Measurements from ENCODE around the gene NUMBL. TPM values are rescaled to one million over a fixed set of nuclear protein-coding genes. Genes with fewer than 3 reads are reported as not detected.

The NUMBL gene
- total RNA-seq, 1 experiment from 2014 or later: 57.7 TPM

- Histone ChIP-seq H3K36me3 (ENCODE audit: low read depth) (peaks cover 9% of the 10 kb centered on the region), H3K27me3 (ENCODE audit: insufficient read depth, low read depth) (no peaks in the 10 kb centered on the region), H3K4me3 (no peak overlapping the region), H3K9me2 (ENCODE audit: insufficient read depth) (no peaks in the 10 kb centered on the region), H3K79me2 (ENCODE audit: low read depth) (no peaks in the 10 kb centered on the region), H3K27ac (no peak overlapping the region), H3F3A (ENCODE audit: insufficient read depth, low read depth) (peaks cover 40% of the 10 kb centered on the region; the same call in 1 of the 2 replicates), H3K4me1 (replicated peaks; ENCODE audit: insufficient read depth) (peaks cover 14% of the 10 kb centered on the region), H3K4me2 (no peak overlapping the region), H4K20me1 (ENCODE audit: insufficient read depth) (no peaks in the 10 kb centered on the region), H3K9me3 (ENCODE audit: insufficient read depth, low read depth) (no peaks in the 10 kb centered on the region), H2AFZ (no peak overlapping the region)
- no TSS peak for BruUV-seq (replicated peaks)
- TF ChIP-seq EZH2 (IDR thresholded peaks at IDR 0.05; ENCODE audit: low read depth) (no peak), CTCF (conservative IDR thresholded peaks at IDR 0.05) (no peak)
- no peak for DNase-seq
- CTCF ChIA-PET: no interaction called here
- intact Hi-C loops (cut with micrococcal nuclease; ENCODE audit: unreplicated experiment): no loop called here
- POLR2A ChIA-PET (ENCODE audit: unreplicated experiment): no interaction called here
Measured at GRCh38 chr19:40616941-40617340, 73.5 kb downstream of the NUMBL start.

GRCh38 chr19:40616178-40616577, 74.3 kb downstream of the NUMBL start:
- intact Hi-C loops (cut with micrococcal nuclease; ENCODE audit: unreplicated experiment): no loop called here
- Histone ChIP-seq H3K4me3 (no peak overlapping the region), H3K4me1 (replicated peaks; ENCODE audit: insufficient read depth) (peaks cover 14% of the 10 kb centered on the region), H3F3A (ENCODE audit: insufficient read depth, low read depth) (peaks cover 36% of the 10 kb centered on the region; the same call in 1 of the 2 replicates), H3K79me2 (ENCODE audit: low read depth) (no peaks in the 10 kb centered on the region), H3K36me3 (ENCODE audit: low read depth) (peaks cover 6% of the 10 kb centered on the region), H3K9me3 (ENCODE audit: insufficient read depth, low read depth) (no peaks in the 10 kb centered on the region), H3K9me2 (ENCODE audit: insufficient read depth) (no peaks in the 10 kb centered on the region), H3K27me3 (ENCODE audit: insufficient read depth, low read depth) (no peaks in the 10 kb centered on the region), H2AFZ (no peak overlapping the region), H3K4me2 (no peak overlapping the region), H4K20me1 (ENCODE audit: insufficient read depth) (no peaks in the 10 kb centered on the region), H3K27ac (no peak overlapping the region; the same call in 1 of the 2 replicates)
- TF ChIP-seq CTCF (conservative IDR thresholded peaks at IDR 0.05): no peak
- TF ChIP-seq EZH2 (IDR thresholded peaks at IDR 0.05; ENCODE audit: low read depth): no peak
- DNase-seq: no peak
- POLR2A ChIA-PET (ENCODE audit: unreplicated experiment): interaction anchor here (0.6 kb wide), 1 partner anchor 12 kb away, joined by 3 read pairs; no protein-coding TSS in a partner anchor
- BruUV-seq (replicated peaks): no TSS peak
- CTCF ChIA-PET: interaction anchor here (0.6 kb wide), 1 partner anchor 87 kb away, joined by 5 read pairs; no protein-coding TSS in a partner anchor

Other genes starting within 250 kb of the NUMBL start
- 35.9 and 41.4 TPM in 2 replicates for gene SERTAD3, start 246.3 kb downstream of the NUMBL start, total RNA-seq (2021)
- 204 and 239 TPM in 2 replicates for gene BLVRB, start 224.9 kb downstream of the NUMBL start, total RNA-seq (2021)
- gene SPTBN4, start 223.7 kb downstream of the NUMBL start, total RNA-seq (2021): 0.48 and 0.85 TPM in 2 replicates
- 90.1 and 93.7 TPM in 2 replicates for gene SHKBP1, start 113.8 kb downstream of the NUMBL start, total RNA-seq (2021)
- gene LTBP4, start 89.3 kb downstream of the NUMBL start, total RNA-seq (2021): 163 and 203 TPM in 2 replicates
- gene COQ8B, start 26.2 kb upstream of the NUMBL start, total RNA-seq (2021): 57.7 and 66.6 TPM in 2 replicates
- gene ITPKC, start 26.5 kb upstream of the NUMBL start, total RNA-seq (2021): 17.6 and 22.1 TPM in 2 replicates
- gene ACTMAP, start 59.8 kb upstream of the NUMBL start, total RNA-seq (2021): 35.9 and 39.3 TPM in 2 replicates
- 119 and 147 TPM in 2 replicates for gene SNRPA, start 60.6 kb upstream of the NUMBL start, total RNA-seq (2021)
- 2.5 and 2.7 TPM in 2 replicates for gene MIA, start 84.9 kb upstream of the NUMBL start, total RNA-seq (2021)
- gene RAB4B, start 87.6 kb upstream of the NUMBL start, total RNA-seq (2021): 22.2 and 24.8 TPM in 2 replicates
- gene EGLN2, start 108.5 kb upstream of the NUMBL start, total RNA-seq (2021): 78.4 and 78.5 TPM in 2 replicates
- gene CYP2A6, start 159.8 kb upstream of the NUMBL start, total RNA-seq (2021): not detected in 2 replicates
- not detected in 2 replicates for gene CYP2A7, start 191.6 kb upstream of the NUMBL start, total RNA-seq (2021)

Data from PC-9 (cell line).